ENCODE measurements around the gene XRCC4.

DNA sequence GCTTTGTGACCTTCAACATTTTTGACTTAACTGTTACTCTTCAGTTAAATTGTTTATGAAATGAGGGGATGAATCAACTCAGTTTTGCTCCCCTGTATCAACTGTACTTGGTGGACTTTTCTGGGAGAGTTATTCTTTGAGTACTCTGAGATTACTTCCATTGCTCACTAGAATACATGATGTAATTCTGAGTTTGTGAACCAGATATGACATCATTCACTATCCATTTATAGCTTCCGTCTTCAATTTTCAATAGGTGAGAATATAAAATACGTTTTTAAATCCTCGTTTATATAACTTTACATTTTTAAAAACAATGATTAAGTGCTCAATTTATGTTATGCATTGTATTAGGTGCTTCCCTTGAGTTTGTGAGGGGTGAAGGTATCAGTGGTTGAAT is 71.0 kb downstream of the XRCC4 start:
- TF ChIP-seq, protein P1, sequence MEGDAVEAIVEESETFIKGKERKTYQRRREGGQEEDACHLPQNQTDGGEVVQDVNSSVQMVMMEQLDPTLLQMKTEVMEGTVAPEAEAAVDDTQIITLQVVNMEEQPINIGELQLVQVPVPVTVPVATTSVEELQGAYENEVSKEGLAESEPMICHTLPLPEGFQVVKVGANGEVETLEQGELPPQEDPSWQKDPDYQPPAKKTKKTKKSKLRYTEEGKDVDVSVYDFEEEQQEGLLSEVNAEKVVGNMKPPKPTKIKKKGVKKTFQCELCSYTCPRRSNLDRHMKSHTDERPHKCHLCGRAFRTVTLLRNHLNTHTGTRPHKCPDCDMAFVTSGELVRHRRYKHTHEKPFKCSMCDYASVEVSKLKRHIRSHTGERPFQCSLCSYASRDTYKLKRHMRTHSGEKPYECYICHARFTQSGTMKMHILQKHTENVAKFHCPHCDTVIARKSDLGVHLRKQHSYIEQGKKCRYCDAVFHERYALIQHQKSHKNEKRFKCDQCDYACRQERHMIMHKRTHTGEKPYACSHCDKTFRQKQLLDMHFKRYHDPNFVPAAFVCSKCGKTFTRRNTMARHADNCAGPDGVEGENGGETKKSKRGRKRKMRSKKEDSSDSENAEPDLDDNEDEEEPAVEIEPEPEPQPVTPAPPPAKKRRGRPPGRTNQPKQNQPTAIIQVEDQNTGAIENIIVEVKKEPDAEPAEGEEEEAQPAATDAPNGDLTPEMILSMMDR (optimal IDR thresholded peaks at IDR 0.05 in 1 of 3, IDR thresholded peaks at IDR 0.05 in 1 of 3, conservative IDR thresholded peaks at IDR 0.05 in 1 of 3; ENCODE audit: extremely low read depth in 1 of 3, insufficient read depth in 2 of 3, low read length in 3 of 3), result no peak
- TF ChIP-seq EZH2 (IDR thresholded peaks at IDR 0.05; ENCODE audit: low read length), result no peak

Measured in keratinocyte (primary cell).